HG02571 (cell line): ENCODE results near the gene NHP2.

Experiments used
- ATAC-seq: cut with Tn5 transposase; IDR thresholded peaks from one replicate; pipeline ENCODE4 v1.9.1; 2021; ENCODE audit warnings: mild to moderate bottlenecking, moderate library complexity; ENCODE audit not compliant: unreplicated experiment

The NHP2 gene

GRCh38 chr5:178116143-178116885 lies 37.4 kb downstream of the NHP2 start:
- no peak for ATAC-seq

- ATAC-seq = no peak
These were observed 37.9 kb downstream of the NHP2 start for GRCh38 chr5:178115814-178116142.

- no peak for ATAC-seq
These were observed 38.4 kb downstream of the NHP2 start for GRCh38 chr5:178115136-178115813.

- no peak for ATAC-seq
These were observed 39.2 kb downstream of the NHP2 start for GRCh38 chr5:178114325-178115135.

- ATAC-seq = no peak
These were observed 39.8 kb downstream of the NHP2 start for GRCh38 chr5:178113841-178114324.

GRCh38 chr5:178113141-178113787 lies 40.4 kb downstream of the NHP2 start, which contains the start of gene N4BP3:
TSS of gene N4BP3 (plus strand) at chr5:178113532. CDS start at chr5:178119584, 6,052 bp downstream.
- peak; percentile 49 for ATAC-seq

- no peak for ATAC-seq
These were observed 41.1 kb downstream of the NHP2 start for GRCh38 chr5:178112545-178112944.

GRCh38 chr5:178111925-178112324 lies 41.8 kb downstream of the NHP2 start:
- ATAC-seq = no peak

- ATAC-seq = no peak
These were observed 43.2 kb downstream of the NHP2 start for GRCh38 chr5:178110511-178110910.

GRCh38 chr5:178108966-178109365 lies 44.7 kb downstream of the NHP2 start:
- no peak for ATAC-seq

- no peak for ATAC-seq
These were observed 45.2 kb downstream of the NHP2 start for GRCh38 chr5:178108446-178108845.

GRCh38 chr5:178107756-178108310 lies 45.9 kb downstream of the NHP2 start:
- no peak for ATAC-seq

- ATAC-seq = no peak
These were observed 47.0 kb downstream of the NHP2 start for GRCh38 chr5:178106556-178107239.

- ATAC-seq = no peak
These were observed 47.6 kb downstream of the NHP2 start for GRCh38 chr5:178106086-178106485.

GRCh38 chr5:178104492-178104891 lies 49.2 kb downstream of the NHP2 start:
- ATAC-seq = no peak

GRCh38 chr5:178103612-178104011 lies 50.1 kb downstream of the NHP2 start:
- ATAC-seq = no peak
